HG03432 (cell line): Measurements from ENCODE around the gene DNAH14.
"Not testable (repeated sequence)": the region's sequence is repeated elsewhere in the genome, so short reads cannot be mapped to it uniquely, and the experiment has no call there.

Source experiments
- ATAC-seq: cut with Tn5 transposase; IDR thresholded peaks from one replicate; pipeline ENCODE4 v1.9.1; 2021; ENCODE audit warnings: mild to moderate bottlenecking, moderate library complexity; ENCODE audit not compliant: unreplicated experiment

The DNAH14 gene

GRCh38 chr1:224989615-224990014, 60.1 kb downstream of the DNAH14 start:
- no peak for ATAC-seq

- not testable (repeated sequence) for ATAC-seq
Measured at GRCh38 chr1:224991550-224991949, 62.1 kb downstream of the DNAH14 start.

GRCh38 chr1:224995602-224996001, 66.1 kb downstream of the DNAH14 start:
- ATAC-seq = no peak

GRCh38 chr1:224996266-224996665, 66.8 kb downstream of the DNAH14 start:
- no peak for ATAC-seq

- ATAC-seq = no peak
Measured at GRCh38 chr1:224998185-224998584, 68.7 kb downstream of the DNAH14 start.

GRCh38 chr1:225004396-225004795, 74.9 kb downstream of the DNAH14 start:
- no peak for ATAC-seq

GRCh38 chr1:225006352-225006751, 76.9 kb downstream of the DNAH14 start:
- not testable (repeated sequence) for ATAC-seq

GRCh38 chr1:225008050-225008449, 78.6 kb downstream of the DNAH14 start:
- ATAC-seq = not testable (repeated sequence)

- ATAC-seq = no peak
Measured at GRCh38 chr1:225021037-225021436, 91.6 kb downstream of the DNAH14 start.

GRCh38 chr1:225026701-225027100, 97.2 kb downstream of the DNAH14 start:
- no peak for ATAC-seq

GRCh38 chr1:225036441-225036840, 107.0 kb downstream of the DNAH14 start:
- not testable (repeated sequence) for ATAC-seq

- ATAC-seq = no peak
Measured at GRCh38 chr1:225042263-225042662, 112.8 kb downstream of the DNAH14 start.

GRCh38 chr1:225044258-225044657, 114.8 kb downstream of the DNAH14 start:
- ATAC-seq = no peak

GRCh38 chr1:225049594-225049993, 120.1 kb downstream of the DNAH14 start:
- ATAC-seq = no peak

- ATAC-seq = no peak
Measured at GRCh38 chr1:225063722-225064121, 134.2 kb downstream of the DNAH14 start.

GRCh38 chr1:225070972-225071371, 141.5 kb downstream of the DNAH14 start:
- no peak for ATAC-seq

- ATAC-seq = no peak
Measured at GRCh38 chr1:225097175-225097574, 167.7 kb downstream of the DNAH14 start.

GRCh38 chr1:225111000-225111399, 181.5 kb downstream of the DNAH14 start:
- ATAC-seq = no peak

- ATAC-seq = no peak
Measured at GRCh38 chr1:225113265-225113664, 183.8 kb downstream of the DNAH14 start.

GRCh38 chr1:225114354-225114990, 185.0 kb downstream of the DNAH14 start:
- ATAC-seq = no peak

GRCh38 chr1:225119307-225119706, 189.8 kb downstream of the DNAH14 start:
- no peak for ATAC-seq

GRCh38 chr1:225121095-225121494, 191.6 kb downstream of the DNAH14 start:
- ATAC-seq = no peak

- ATAC-seq = no peak
Measured at GRCh38 chr1:225131869-225132268, 202.4 kb downstream of the DNAH14 start.
